ENCODE results near the gene RNASE7.
"Not testable (repeated sequence)": the region's sequence is repeated elsewhere in the genome, so short reads cannot be mapped to it uniquely, and the experiment has no call there.

The RNASE7 gene, protein sequence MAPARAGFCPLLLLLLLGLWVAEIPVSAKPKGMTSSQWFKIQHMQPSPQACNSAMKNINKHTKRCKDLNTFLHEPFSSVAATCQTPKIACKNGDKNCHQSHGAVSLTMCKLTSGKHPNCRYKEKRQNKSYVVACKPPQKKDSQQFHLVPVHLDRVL

DNA sequence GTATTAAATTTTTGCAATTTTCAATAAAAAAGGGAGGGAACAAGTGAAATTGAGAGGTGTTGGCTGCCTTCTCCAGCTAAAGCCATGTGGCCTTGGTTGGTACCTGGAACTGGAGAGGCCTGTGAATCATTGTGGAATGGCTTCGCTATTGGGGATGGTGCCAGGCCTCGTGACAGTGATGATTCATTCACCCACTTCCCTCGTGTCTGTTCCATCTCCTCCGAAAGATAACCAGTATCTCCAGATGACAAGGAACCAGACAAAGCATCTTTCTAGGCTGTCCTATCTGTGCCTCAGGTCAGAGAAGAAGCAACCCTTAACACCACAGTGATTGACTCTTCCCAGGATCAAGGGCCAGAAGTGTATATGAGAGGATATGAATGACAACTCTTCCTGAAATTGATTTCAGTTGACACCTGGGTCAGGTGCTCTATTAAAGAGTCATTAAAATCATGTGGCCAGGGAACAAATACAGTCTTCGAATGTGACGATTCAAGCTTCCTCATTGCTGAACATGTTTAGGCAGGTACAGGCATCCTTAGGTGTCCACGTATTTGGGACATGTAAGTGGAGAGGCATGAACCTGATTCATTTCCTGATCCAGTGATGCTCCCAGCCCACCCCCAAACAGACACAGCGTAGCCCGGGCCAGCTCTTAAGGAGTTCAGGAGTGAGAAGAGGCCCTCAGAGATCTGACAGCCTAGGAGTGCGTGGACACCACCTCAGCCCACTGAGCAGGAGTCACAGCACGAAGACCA is at the start of gene RNASE7:
RNASE7 (plus strand) TSS at position 687 of the 758 bp plus-strand sequence. CDS start 631 bp downstream, outside the sequence.
- DNase-seq (ENCODE audit: low read depth, low spot score): no peak

DNA sequence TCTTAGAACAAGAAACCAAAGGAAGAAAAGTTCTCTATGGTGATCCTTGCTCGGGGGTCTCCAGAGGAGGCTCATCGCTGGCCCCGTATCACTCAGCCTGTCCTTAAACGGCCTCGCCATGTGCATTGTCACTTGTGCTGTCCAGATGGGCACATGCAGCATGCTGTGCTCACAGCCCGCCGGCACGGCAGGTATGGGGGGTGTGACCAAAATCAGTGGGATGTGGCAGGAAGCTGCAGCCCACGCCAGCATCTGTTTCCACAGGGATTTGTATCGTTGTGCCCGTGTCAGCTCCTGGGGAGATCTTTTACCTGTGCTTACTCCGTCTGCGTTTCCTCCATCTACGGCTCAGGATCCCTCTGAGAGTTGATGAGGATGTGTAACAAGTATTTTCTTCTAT is 45.6 kb upstream of the RNASE7 start:
- no peak for DNase-seq (ENCODE audit: low read depth, low spot score)

DNA sequence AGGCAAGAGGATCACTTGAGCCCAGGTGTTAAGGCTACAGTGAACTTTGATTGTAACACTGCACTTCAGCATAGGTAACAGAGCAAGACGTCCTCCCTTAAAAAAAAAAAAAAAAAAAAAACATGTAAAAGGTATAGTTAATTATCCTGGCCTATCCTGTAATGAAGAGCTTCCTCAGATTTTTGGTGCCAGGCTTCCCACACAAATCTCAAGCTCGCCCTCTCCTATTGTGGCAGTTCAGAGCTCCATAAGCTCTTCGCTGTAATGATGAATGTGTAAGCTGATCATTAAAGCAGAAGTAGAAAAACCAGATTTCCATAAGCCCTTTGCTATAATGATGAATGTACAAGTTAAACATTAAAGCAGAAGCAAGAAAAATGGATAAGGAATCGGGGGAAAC is 45.0 kb upstream of the RNASE7 start:
- DNase-seq (ENCODE audit: low read depth, low spot score): no peak

DNA sequence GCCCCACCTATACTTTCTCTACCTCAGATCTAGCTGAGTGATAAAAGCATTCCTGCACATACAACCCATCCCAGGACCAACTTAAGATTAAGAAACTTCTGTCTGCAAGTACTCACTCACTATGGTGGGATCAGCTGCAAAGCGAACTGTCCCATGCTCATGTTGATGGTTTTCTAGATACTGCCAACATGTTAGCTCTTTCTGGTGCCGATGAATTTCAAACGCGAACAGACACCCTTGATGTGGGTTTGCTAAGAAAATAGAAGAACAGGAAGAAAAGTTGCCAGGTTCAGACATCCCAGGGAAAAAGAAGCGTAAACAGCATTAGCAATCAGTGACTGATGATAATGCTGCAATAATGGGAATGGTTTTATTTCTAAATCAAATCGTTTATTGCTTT is 44.6 kb upstream of the RNASE7 start:
- no peak for DNase-seq (ENCODE audit: low read depth, low spot score)

DNA sequence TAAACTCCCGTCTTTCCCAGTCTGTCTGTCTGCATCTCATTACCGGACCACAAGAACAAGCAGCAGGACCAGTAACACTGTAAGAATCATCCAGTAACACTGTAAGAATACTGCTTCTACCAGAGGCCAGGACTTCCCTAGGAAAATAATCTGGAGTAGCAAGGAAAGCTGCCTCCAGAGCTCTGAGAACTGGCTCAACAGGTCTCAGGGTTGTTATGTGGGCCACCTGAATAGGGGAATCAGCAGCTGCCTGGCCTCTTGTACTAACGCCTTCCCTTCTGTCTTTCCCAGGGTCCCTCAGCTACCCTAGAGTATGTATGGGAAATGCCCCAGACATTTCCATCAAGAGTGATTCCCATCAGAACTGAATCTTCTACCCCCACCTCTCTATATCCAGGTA is 44.0 kb upstream of the RNASE7 start:
- no peak for DNase-seq (ENCODE audit: low read depth, low spot score)

DNA sequence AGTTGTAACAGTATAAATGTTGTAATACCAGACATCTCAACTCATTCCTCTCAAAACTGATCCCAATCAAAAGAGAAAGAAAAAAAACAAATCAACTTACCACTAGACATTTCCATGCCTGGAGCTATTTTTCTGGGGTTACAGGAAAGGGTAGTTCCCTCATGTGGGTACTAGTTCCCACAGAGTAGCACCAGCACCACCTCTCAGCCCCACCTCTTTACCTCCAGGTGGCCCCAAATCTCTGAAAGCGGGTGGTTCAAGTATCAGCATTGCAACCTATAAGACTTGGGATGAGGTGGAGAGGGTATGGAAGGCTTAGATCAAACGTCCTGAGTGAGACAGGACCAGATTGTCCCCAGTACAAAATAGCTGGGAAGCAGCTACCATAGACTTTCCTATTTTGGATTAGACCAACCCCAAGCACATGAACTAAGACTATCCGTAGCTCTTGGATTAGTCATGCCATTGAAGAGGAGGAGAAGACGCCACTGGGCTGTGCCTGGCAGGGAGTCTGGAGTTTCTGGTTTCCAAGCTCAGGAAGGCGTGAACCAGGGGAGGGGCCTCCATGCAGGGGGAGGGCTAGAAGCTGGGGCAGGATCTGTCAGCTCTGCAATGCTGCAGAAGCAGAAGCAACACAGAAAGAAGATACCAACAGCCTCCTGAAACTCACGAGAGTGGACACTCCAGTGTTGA is 43.3 kb upstream of the RNASE7 start, which contains the start of gene SLC39A2:
SLC39A2 (plus strand) TSS at position 620 of the 693 bp plus-strand sequence. CDS start 154 bp downstream, outside the sequence.
- no peak for DNase-seq (ENCODE audit: low read depth, low spot score)

DNA sequence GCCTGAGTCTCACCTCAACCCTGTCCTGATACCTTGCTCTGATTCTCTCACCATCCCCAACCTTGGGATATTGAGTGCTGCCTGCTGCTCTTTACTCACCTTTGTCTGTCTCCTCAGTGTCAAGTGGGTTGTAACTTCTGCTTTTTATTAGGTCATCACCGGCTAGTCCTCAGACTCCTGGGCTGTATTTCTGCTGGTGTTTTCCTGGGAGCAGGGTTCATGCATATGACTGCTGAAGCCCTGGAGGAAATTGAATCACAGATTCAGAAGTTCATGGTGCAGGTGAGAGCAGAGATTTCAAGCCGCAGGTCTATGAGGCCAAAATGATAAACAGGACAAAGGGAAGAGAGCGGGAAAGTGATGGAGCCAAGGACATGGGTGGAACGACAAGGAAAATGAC is 42.6 kb upstream of the RNASE7 start:
- DNase-seq (ENCODE audit: low read depth, low spot score): no peak

DNA sequence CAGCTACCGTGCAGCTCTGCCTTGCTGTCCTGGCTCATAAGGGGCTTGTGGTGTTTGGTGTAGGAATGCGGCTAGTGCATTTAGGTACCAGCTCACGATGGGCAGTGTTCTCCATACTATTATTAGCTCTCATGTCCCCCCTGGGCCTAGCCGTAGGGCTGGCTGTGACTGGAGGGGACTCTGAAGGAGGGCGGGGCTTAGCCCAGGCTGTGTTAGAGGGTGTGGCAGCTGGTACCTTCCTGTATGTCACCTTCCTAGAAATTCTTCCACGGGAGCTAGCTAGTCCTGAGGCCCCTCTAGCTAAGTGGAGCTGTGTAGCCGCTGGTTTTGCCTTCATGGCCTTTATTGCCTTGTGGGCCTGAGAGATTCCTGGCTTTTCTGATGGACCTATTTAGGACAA is 40.9 kb upstream of the RNASE7 start:
- no peak for DNase-seq (ENCODE audit: low read depth, low spot score)

DNA sequence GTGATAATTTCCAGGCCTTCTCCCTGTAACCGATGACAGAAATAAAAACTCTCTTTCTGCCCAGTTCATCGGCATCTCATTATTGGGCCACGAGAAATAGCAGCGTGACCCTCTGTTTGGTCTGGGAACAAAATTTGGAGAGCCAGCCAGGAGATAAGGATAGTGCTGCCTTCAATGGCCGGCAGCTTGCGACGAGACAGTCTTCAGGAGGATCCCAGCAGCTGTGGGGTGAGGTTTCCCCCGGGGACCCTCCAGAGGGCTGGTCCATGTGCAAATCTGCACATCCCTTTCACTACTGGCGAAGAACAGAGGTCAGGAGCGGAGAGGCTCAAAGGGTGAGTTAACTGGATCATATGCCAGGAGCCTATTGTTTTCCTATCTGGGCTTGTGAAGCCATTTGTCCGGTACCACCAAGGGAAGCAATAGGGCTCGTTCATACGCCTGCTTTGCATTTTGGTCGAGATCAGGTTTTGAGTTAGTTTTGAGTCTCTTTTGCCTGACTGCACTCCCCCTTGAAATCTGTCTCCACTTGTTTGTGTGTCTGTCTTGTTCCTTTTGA is 38.3 kb upstream of the RNASE7 start:
- DNase-seq (ENCODE audit: low read depth, low spot score): no peak

DNA sequence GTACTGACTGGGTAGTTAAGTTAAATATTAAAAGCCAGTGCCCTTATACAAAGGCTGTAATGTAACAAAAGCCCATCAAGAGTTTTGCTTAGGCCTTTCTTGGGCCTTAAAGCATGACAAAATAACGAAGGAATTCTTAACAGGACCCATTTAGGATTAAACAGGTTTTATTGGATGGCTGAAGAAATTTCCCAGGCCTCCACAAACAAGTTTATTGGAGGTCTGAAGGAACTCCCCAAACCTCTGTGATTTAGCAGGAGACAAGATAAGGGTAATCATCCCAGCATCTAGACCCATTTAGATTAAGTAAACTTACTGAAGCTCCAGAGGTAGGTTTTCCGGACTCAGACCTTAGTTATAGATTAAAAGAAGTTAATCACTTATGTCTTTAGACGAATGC is 32.4 kb upstream of the RNASE7 start:
- not testable (repeated sequence) for DNase-seq (ENCODE audit: low read depth, low spot score)

DNA sequence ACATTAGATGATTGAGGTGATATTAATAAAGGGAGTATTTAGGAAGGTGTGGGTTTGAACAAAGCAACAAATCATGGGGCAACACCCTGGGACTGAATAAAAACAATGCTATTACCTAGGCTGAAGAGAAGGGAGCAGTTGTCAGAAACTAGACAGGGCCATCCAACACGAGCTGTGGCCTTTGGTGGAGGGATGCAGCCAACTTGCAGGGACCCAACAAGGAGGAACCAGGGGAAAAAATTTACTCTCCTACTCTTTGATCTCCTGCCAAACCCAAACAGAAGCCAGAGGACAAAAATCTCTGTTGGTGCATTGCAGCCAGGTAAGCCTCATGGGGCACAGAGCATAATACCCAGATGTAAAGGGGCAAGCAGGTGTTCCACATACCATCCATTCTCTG is 31.0 kb upstream of the RNASE7 start:
- DNase-seq (ENCODE audit: low read depth, low spot score): no peak

DNA sequence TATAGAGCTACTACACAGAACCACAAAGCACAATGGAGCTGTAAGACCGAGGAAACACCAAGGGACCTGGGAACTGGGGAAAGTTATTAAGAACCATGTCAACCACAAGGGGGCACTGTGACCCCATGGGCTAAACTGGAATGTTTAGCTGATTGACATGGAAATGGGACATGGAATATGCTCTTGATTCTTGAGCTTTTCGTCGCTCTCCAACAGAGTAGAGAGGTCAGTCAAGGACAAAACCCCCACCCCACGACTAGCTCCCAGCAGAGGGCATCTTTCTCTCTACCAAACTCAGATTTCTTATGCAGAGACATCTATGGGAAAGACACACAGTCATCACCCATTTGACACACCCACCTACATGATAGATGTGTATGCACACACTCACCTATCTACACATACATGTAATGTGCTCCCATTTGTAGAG is 27.4 kb upstream of the RNASE7 start:
- no peak for DNase-seq (ENCODE audit: low read depth, low spot score)

DNA sequence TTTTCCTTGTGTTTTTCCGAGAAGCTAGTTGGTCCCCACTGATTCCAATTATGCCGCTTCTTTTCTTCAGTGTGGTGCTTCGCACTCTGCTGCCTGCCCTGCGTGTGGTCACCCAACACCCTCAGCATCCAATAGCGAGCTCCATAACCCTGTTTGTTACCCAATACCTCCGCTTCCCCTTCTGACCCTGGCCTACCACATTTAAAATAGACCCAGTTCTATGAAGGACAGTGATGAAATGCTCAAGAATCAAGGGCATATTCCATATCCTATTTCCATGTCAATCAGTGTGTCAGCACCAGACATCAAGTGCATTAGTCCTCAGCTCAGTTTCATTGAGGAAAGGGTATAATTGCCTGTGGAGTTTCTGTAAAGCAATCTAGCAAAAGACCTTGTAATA is 26.9 kb upstream of the RNASE7 start:
- DNase-seq (ENCODE audit: low read depth, low spot score): no peak

DNA sequence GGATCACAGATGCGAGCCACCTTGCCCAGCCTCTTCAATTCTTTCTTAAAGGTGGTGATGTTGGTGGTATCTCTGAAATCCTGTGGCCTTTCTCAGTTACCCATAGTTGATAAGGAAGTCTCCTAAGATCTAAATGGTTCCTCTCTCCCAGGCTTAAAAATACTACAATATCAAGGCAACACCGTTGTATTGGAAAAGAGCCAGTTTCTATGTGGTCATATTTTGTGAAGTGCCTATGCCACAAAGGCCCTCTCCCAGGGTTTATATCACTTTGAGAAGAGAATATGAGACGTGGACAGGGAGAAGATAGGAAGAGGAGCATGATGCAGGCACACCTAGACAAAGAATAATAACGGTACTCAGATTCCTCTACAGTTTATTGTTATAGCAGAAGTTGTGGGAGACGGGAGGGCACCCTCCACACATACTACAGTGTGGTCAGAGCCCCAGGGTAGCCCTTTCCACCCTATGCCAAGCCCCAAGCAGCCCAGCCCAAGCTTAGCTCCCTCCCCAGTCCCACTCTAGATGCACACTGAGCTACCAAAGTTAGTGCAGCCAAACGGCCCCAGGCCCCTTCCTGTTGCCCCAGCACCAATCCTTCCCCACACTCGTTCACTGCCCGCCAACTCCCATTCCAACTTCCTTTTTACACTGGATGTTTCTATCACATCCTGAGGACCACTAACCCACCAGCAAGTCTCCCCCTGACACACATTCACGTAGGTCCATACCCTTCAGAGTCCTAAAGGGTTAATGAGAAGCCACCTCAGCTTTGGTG is 25.6 kb upstream of the RNASE7 start:
- DNase-seq (ENCODE audit: low read depth, low spot score): no peak

DNA sequence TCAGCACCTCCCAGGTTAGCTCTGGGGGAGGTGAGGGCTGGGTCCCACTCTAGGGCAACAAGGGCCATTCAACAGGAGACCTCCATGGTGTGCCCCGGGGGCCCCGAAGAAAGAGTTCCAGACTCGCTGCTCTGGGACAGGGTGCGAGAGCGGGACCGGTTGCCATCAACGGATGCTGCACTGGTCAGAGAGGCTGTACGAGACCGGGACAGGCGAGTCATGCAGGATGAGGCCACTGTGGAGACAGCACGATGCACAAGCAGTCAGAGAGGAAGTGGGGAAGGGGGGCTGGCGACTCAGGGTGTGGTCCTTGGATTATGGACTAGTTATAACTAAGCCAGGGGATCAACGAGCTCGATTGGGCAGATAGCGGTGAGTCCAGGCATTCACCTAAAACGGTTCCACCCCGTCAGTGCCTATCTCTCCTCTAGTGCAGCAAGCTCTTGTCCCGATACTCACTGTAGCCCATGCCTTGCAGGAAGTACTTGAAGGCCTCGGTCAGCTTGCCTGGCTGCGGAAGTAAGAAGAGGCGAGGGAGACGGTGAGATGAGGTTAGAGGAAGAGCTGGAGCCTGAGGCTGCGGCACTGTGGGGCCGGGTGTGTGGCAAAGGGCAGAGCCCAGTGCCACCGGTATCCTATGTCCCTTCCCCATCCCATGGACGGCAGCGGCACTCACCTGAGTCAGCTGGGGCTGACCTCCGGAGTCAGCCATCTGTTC is 24.5 kb upstream of the RNASE7 start:
- DNase-seq (ENCODE audit: low read depth, low spot score): no peak

DNA sequence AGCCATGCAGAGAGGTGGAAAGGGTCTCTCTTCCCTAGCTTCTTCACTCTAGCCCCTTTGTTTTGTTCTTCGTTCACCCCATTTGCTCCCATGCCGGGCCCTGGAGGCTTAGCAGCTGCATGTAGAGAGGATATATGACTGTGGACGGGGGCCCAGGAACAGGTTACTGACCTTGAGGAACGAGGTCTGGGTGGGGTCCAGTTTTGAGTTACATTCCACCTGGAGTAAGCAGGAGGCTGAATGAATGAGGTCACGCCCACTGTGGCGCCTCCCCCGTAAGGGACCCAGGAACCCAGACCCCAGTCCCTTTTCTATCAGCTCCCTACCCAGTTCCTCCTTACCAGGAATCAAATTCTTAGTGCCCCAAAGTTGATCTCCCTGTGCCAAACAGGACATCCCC is 23.9 kb upstream of the RNASE7 start:
- DNase-seq (ENCODE audit: low read depth, low spot score): no peak

DNA sequence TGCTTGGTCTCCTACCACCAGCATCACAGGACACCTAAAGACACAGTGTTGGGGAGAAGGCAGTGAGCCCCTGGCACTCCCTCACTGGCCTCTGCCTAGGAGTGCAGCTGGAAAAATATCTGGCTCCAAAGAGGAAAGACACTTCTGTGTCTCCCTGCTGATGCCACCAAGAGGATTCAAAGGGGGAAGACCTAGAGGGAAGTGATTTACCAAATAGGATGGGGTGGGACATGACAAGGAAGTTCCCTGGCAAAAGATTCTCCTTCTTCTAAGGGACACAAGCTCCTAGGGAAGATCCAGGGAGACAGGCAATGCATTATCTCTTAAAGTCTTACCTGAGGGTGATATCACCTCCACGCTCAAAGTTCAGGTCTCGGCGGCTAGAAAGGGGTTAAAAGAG is 23.4 kb upstream of the RNASE7 start:
- no peak for DNase-seq (ENCODE audit: low read depth, low spot score)

DNA sequence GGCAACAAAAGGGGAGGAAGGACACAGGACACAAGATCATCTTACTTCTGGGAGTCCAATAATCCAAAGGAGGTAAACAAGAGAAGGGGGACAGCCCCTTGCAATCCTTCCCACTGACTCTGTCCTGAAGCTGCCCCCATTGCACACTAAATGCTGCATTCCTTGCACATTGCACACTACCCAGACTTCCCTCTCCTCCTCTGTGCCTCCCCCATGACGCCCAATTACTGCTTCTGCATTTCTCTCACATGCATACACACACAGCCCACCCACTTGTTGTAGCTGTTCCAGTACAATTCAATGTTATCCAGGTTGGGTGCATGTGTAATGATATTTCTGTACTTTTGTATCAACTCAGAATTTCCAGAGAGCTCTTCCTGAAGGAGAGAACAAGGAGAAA is 22.8 kb upstream of the RNASE7 start:
- DNase-seq (ENCODE audit: low read depth, low spot score): no peak

DNA sequence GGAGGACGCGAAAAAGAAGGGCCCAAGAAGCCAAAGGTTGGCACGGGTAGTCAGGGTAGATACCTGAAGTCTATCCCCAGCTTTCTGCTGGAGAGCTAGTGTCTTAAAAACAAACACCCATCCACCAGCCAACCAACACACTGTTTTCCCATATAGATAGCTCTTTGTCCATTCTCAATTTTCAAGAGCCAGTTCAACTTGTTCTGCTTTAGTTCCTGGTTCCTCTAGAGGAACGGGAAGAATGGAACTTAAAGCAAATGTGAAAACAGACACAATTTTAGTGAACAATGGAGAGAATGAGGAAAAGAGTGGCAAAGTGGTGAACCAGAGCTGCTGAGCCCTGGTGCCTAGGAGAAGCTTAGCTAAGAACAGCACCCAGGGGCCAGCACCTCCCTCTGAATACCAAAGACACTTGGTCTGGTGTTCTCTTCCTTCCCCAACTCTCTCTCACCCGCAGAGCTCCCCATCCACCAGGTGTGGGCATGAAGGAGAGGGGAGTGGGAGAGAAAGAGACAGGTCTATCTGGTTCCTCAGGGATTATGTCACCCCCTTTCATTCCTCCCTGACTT is 21.1 kb upstream of the RNASE7 start:
- DNase-seq (ENCODE audit: low read depth, low spot score): no peak

DNA sequence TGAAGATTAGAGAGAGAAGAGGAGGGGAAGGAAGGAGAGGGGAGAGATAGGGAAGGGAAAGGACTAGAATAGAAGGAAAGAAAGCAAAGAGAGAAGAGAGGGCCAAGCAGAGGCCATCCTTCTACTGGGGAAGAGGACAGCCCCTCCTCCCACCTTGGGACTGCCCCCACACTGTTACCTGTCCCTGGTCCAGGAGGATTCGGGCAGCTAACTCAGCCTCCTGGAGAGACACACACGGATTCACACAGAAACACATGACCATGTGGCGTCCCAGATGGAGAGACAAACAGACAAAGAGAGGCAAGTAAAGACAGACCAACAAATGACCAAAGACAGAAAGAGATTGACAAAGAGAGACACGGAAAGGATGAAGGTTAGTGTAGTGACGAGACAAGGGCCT is 19.5 kb upstream of the RNASE7 start:
- no peak for DNase-seq (ENCODE audit: low read depth, low spot score)

DNA sequence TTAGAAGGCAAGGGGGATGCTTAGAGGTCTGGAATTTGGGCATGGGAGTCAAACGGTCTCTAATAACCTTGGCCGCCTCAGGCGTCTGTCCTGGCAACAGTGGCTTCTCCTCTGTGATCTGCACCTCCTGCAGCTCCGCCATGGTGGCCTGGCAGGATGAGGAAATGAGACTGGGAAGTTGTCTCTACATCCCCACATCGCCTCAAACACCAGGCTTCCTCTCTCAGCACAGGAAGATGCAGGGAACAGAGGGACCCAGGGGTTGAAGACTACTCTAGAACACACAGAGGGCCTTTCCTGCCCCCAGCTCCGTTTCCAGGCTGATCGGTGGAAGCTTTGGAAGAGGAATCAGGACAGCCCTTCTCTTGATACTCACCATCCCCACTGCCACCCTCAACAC is 19.0 kb upstream of the RNASE7 start:
- no peak for DNase-seq (ENCODE audit: low read depth, low spot score)

Measured in iPS DF 19.7 (cell line).